HepG2 (cell line): Measurements from ENCODE around the gene ADIPOR2. TPM values are rescaled to one million over a fixed set of nuclear protein-coding genes. Genes with fewer than 3 reads are reported as not detected.

Experiments used
- ATAC-seq: fragments of 200-7000 bp; cut with Tn5 transposase; 3 replicates; pipeline ENCODE4 v1.9.1; 2020; ENCODE audit warnings: mild to moderate bottlenecking, moderate library complexity
- BruUV-seq: library from RNA; stranded (reverse); fragments of 400-500 nt; replicated peaks from 2 replicates; lab custom pipeline; 2021; lab: Mats Ljungman, UMichigan
- CTCF ChIA-PET: fragments of 300-600 bp; formaldehyde crosslinking; extraction: SDS; loops from one replicate; lab custom pipeline; 2021; ENCODE audit warnings: low total read pairs, inconsistent platforms, low intra/inter-chr PET ratio; lab: Yijun Ruan, JAX
- POLR2A ChIA-PET: fragments of 350-600 bp; sonication (Branson Sonifier 250); formaldehyde crosslinking; loops from one replicate; lab custom pipeline; 2020; ENCODE audit warnings: antibody characterized with exemption, inconsistent platforms; lab: Yijun Ruan, JAX
- DNase-seq: peaks from one replicate; pipeline ENCODE4 v3.0.0-alpha.2; 2015; ENCODE audit warnings: low spot score
- FAIRE-seq: peaks from 3 replicates; lab custom pipeline; 2011; peaks lifted over from hg19 to GRCh38; lab: Jason Lieb, UNC
- H2AFZ ChIP-seq: one replicate; pipeline ENCODE4 v1.6.1; 2011; ENCODE audit warnings: low read length, inconsistent platforms
- H3K27ac ChIP-seq: fragments of 300-600 bp; 3 replicates; pipeline ENCODE4 v1.8.0; 2011; ENCODE audit warnings: mixed run types, mild to moderate bottlenecking, mixed read lengths, low read length, inconsistent platforms; ENCODE audit not compliant: insufficient read depth; ENCODE audit errors: extremely low read length
- H3K27me3 ChIP-seq, 2 experiments: fragments of 200-600 bp in 1 of 2; 2 replicates in 1 of 2; 3 replicates in 1 of 2; pipeline versions ENCODE4 v1.6.0 to v1.8.0; 2011; ENCODE audit warnings: low read length in 2 of 2, mild to moderate bottlenecking in 2 of 2, moderate library complexity in 2 of 2, inconsistent platforms in 1 of 2; ENCODE audit not compliant: insufficient read depth in 2 of 2, control insufficient read depth in 1 of 2
- H3K36me3 ChIP-seq, 2 experiments: fragments of 200-600 bp in 1 of 2; replicated peaks in 1 of 2; 2 replicates in 1 of 2; 3 replicates in 1 of 2; pipeline versions ENCODE4 v1.5.1 to v1.8.0; 2011; ENCODE audit warnings: low read length in 2 of 2, inconsistent platforms in 1 of 2; ENCODE audit not compliant: insufficient read depth in 2 of 2, control insufficient read depth in 1 of 2
- H3K4me1 ChIP-seq: 2 replicates; pipeline ENCODE4 v1.5.1; 2012; ENCODE audit warnings: low read length, inconsistent platforms; ENCODE audit not compliant: insufficient read depth
- H3K4me2 ChIP-seq: 2 replicates; pipeline ENCODE4 v1.6.0; 2011; ENCODE audit warnings: low read depth, low read length, inconsistent platforms
- H3K4me3 ChIP-seq, 3 experiments: fragments of 200-600 bp in 1 of 3; sonication (generic), shearing (Covaris generic) in 1 of 3; replicated peaks in 1 of 3; 2 replicates each; pipeline ENCODE4 v1.5.1; 2011 to 2016; ENCODE audit warnings: low read length in 3 of 3, inconsistent platforms in 2 of 3, low read depth in 2 of 3, mild to moderate bottlenecking in 2 of 3, control low read depth in 1 of 3, mixed read lengths in 1 of 3; ENCODE audit not compliant: insufficient read depth in 1 of 3
- H3K79me2 ChIP-seq: one replicate; pipeline ENCODE4 v1.6.1; 2011; ENCODE audit warnings: low read length, inconsistent platforms; ENCODE audit not compliant: insufficient read depth
- H3K9ac ChIP-seq: 2 replicates; pipeline ENCODE4 v1.6.0; 2011; ENCODE audit warnings: mild to moderate bottlenecking, low read depth, low read length, inconsistent platforms; ENCODE audit not compliant: insufficient read depth
- H3K9me3 ChIP-seq: 2 replicates; pipeline ENCODE4 v1.5.1; 2012; ENCODE audit warnings: mild to moderate bottlenecking, low read length
- H4K20me1 ChIP-seq: 2 replicates; pipeline ENCODE4 v1.6.0; 2011; ENCODE audit warnings: inconsistent platforms, mild to moderate bottlenecking, low read length, moderate library complexity; ENCODE audit not compliant: insufficient read depth
- ESRRA ChIP-seq: sonication (generic); formaldehyde crosslinking; IDR thresholded peaks from 2 replicates; pipeline ENCODE4 v1.5.1; 2020; ENCODE audit warnings: mild to moderate bottlenecking, low read depth, missing genetic modification reagents
- FOXK1 ChIP-seq: sonication (generic); formaldehyde crosslinking; IDR thresholded peaks from 2 replicates; pipeline ENCODE4 v1.4.0; 2020; ENCODE audit warnings: low read depth, missing genetic modification reagents, borderline replicate concordance
- HNRNPUL1 ChIP-seq: fragments of 200-400 bp; formaldehyde crosslinking; IDR thresholded peaks from 2 replicates; pipeline ENCODE4 v1.6.1; 2017; ENCODE audit warnings: low read depth, mild to moderate bottlenecking, low read length, moderate library complexity
- MIER3 ChIP-seq: IDR thresholded peaks from 2 replicates; pipeline ENCODE4 v1.6.1; 2016; ENCODE audit warnings: missing compliant biosample characterization, borderline replicate concordance
- NCOA1 ChIP-seq: sonication (generic); formaldehyde crosslinking; IDR thresholded peaks from 2 replicates; pipeline ENCODE4 v1.9.0; 2021; ENCODE audit warnings: missing genetic modification reagents
- TBL1XR1 ChIP-seq: fragments of 150-350 bp; IDR thresholded peaks from 2 replicates; pipeline ENCODE4 v1.6.1; 2014; ENCODE audit warnings: borderline replicate concordance, low read length; ENCODE audit not compliant: partially characterized antibody
- USF2 ChIP-seq, 2 experiments: sonication (generic) in 1 of 2; formaldehyde crosslinking in 1 of 2; IDR thresholded peaks; 2 replicates each; pipeline versions ENCODE4 v1.5.1 to v1.6.1; 2011 to 2020; ENCODE audit warnings: borderline replicate concordance in 1 of 2, low read depth in 1 of 2, low read length in 1 of 2, mild to moderate bottlenecking in 1 of 2, missing genetic modification reagents in 1 of 2, moderate library complexity in 1 of 2
- ZBTB7B ChIP-seq: sonication (generic); formaldehyde crosslinking; IDR thresholded peaks from 2 replicates; pipeline ENCODE4 v1.4.0; 2020; ENCODE audit warnings: missing genetic modification reagents
- ZNF326 ChIP-seq: sonication (generic); formaldehyde crosslinking; IDR thresholded peaks from 2 replicates; pipeline ENCODE4 v1.4.0; 2020; ENCODE audit warnings: missing genetic modification reagents, borderline replicate concordance
- ZNF383 ChIP-seq: sonication (generic); formaldehyde crosslinking; IDR thresholded peaks from 2 replicates; pipeline ENCODE4 v1.4.0; 2020; ENCODE audit warnings: missing genetic modification reagents, mild to moderate bottlenecking, borderline replicate concordance
- ZNF414 ChIP-seq: sonication (generic); formaldehyde crosslinking; IDR thresholded peaks from 2 replicates; pipeline ENCODE4 v1.5.0; 2020; ENCODE audit warnings: missing genetic modification reagents
- ZNF567 ChIP-seq: sonication (generic); formaldehyde crosslinking; IDR thresholded peaks from 2 replicates; pipeline ENCODE4 v1.8.1; 2023; ENCODE audit warnings: mild to moderate bottlenecking, missing genetic modification reagents, borderline replicate concordance
- ZNF773 ChIP-seq: sonication (generic); formaldehyde crosslinking; IDR thresholded peaks from 2 replicates; pipeline ENCODE4 v1.4.0; 2020; ENCODE audit warnings: missing genetic modification reagents, borderline replicate concordance
- ZNF782 ChIP-seq: sonication (generic); formaldehyde crosslinking; IDR thresholded peaks from 2 replicates; pipeline ENCODE4 v1.4.0; 2020; ENCODE audit warnings: missing genetic modification reagents, mild to moderate bottlenecking, borderline replicate concordance
- WGBS: methylation state at CpG from one replicate; pipeline ENCODE4 v1.1.6; 2017; ENCODE audit warnings: low lambda C conversion rate; 5-methylcytosine and 5-hydroxymethylcytosine counted together
- in situ Hi-C: cut with HindIII; loops from 2 replicates; pipeline ENCODE4 v1.10.0; 2017; ENCODE audit warnings: low pct_unique_long_range_greater_than_20kb; ENCODE audit not compliant: extremely low pct_ligation_motif_present
- intact Hi-C: fragments of 100-400 bp; cut with micrococcal nuclease; formaldehyde crosslinking; loops from one replicate; pipeline ENCODE4 v1.10.0; 2022; ENCODE audit not compliant: unreplicated experiment
- polyA plus RNA-seq, 8 experiments: library from polyadenylated mRNA; depleted of rRNA in 3 of 8; stranded (reverse) in 7 of 8; unstranded in 1 of 8; fragments of >200 nt; fragmentation: Illumina TruSeq in 4 of 8; extraction: Trizol in 4 of 8; gene quantifications; 2 replicates each; pipeline versions ENCODE4 v1.2.1 to v1.2.3, GENCODE V29; 2011 to 2016; ENCODE audit warnings: low read depth in 4 of 8, missing spikeins in 1 of 8, mixed read lengths in 1 of 8; ENCODE audit not compliant: insufficient read depth in 1 of 8
- total RNA-seq, 5 experiments: library from RNA; depleted of rRNA; stranded (reverse); fragments of >200 nt; fragmentation: Illumina TruSeq; extraction: Trizol; gene quantifications; 2 replicates each; pipeline ENCODE4 v1.2.3, GENCODE V29; 2016; ENCODE audit warnings: low read depth in 1 of 5
- TF ChIP-seq, protein P1 (sequence below): sonication (generic); formaldehyde crosslinking; IDR thresholded peaks from 2 replicates; pipeline ENCODE4 v1.5.0; 2020; ENCODE audit warnings: mild to moderate bottlenecking, missing genetic modification reagents

ADIPOR2 gene
- total and polyA plus RNA-seq, 2 of the 13 experiments (the other 11 are each of a cell fraction or from before 2014, with no cell fraction given), result 35.2 to 52.2 TPM

DNA sequence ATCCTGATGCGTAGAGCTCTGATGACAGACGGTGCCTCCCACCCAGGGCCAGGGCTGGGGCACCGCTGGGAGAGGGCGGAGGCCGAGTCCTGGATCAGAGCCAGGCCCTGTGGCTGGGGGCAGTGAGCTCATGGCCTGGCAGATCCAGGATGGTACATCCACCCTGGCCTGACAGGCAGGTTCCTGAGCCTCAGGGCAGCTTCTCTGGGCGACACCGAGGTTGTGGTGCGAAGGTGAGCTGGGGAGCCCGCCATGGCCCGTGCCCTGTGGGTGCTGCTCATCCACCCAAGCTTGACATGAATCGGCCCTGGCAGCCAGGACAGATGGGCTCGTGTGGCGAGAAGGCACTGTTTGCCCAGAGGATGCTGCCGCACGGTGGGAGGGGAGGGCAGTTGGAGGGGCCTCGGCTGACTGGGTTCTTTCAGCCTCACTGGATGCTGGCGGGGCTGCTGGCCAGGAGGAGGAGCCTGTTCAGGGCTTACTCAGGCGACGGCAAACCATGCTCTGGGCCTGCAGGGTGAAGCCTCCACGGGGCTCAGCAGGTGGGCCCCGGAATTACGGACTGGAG lies 146.1 kb downstream of the ADIPOR2 start (continued):
- TF ChIP-seq HNRNPUL1 (no peak), ESRRA (CRISPR knock-in tag) (no peak), ZNF782 (peak; percentile 27; the same call in 1 of the 2 replicates), ZNF773 (CRISPR knock-in tag) (no peak)

DNA sequence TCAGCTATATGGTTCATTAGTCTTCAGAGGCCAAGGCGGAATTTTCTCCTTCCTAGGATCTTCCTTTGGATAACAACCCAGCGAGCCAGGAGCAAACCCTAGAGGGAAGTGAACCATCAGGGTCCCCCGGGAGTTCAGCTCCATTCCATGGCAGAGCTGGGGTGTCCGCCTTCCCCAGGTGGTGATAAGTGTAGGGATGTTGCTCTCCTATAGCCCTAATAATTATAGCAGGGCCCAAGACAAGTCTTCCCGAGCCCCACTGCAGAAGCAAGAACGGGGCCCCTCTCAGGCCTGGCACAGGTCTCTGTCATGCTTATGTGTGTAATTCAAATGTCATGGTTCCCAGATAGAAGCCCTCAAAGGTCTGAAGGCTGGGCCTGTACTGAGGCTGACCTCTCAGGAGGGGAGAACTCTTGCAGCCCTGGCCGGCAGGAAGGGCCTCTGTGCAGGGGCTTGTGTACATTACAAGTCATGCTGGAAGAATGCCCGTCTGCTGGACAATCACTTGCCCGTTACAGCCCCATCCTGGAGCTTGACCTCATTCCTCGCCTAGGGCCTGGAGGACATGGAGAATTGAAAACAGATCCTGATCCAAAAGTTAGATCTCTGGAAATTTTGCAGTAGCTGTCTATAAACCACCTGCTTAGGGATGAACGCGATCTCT lies 146.8 kb downstream of the ADIPOR2 start:
- H3K27ac ChIP-seq, result peak overlapping the region; percentile 43
- ChIA-PET POLR2A (interaction anchor here (1.3 to 2.5 kb wide), 3 partner anchors 25 to 176 kb away, joined by 3 to 31 read pairs (median 3); no protein-coding TSS in a partner anchor), CTCF (no interaction called here)
- 51% methylated on average over 5 of the region's 12 CpGs for WGBS
- peak; percentile 66 for FAIRE-seq
- no peak overlapping the region for H2AFZ ChIP-seq
- peak; percentile 90 for DNase-seq
- BruUV-seq, result no TSS peak
- H3K4me1 ChIP-seq, result peaks cover 61% of the 10 kb centered on the region
- in situ Hi-C loops (no loop called here), intact Hi-C loops (no loop called here)
- H3K4me3 ChIP-seq, result peak overlapping the region in 1 of 3 experiments; percentile 1; a peak in 1 of 6 replicates
- H3K4me2 ChIP-seq, result peak overlapping the region; percentile 46
- H3K9me3 ChIP-seq, result no peaks in the 10 kb centered on the region
- H3K36me3 ChIP-seq, result no peaks in the 10 kb centered on the region
- H3K9ac ChIP-seq, result peak overlapping the region; percentile 42; the same call in 1 of the 2 replicates
- H3K27me3 ChIP-seq, result peaks cover 3 to 29% of the 10 kb centered on the region in 2 experiments; a peak in 4 of 5 replicates
- ATAC-seq, result peak; percentile 93
- no peaks in the 10 kb centered on the region for H3K79me2 ChIP-seq
- H4K20me1 ChIP-seq, result no peaks in the 10 kb centered on the region
- TF ChIP-seq ZNF414 (CRISPR knock-in tag) (0 out of 2 replicates have a peak, but pooled peaks have one; percentile 37), ZNF383 (CRISPR knock-in tag) (no peak), NCOA1 (CRISPR knock-in tag) (no peak), TBL1XR1 (no peak), ZNF326 (CRISPR knock-in tag) (no peak), ZBTB7B (CRISPR knock-in tag) (peak; percentile 71), MIER3 (CRISPR knock-in tag) (peak; percentile 83; the same call in 1 of the 2 replicates), ZNF567 (CRISPR knock-in tag) (no peak), FOXK1 (CRISPR knock-in tag) (peak; percentile 66; the same call in 1 of the 2 replicates), USF2 (IDR thresholded peaks at IDR 0.05; ENCODE audit: low read depth, low read length) (no peak), USF2 (CRISPR knock-in tag; IDR thresholded peaks at IDR 0.05; ENCODE audit: borderline replicate concordance) (no peak)
- TF ChIP-seq, protein P1, sequence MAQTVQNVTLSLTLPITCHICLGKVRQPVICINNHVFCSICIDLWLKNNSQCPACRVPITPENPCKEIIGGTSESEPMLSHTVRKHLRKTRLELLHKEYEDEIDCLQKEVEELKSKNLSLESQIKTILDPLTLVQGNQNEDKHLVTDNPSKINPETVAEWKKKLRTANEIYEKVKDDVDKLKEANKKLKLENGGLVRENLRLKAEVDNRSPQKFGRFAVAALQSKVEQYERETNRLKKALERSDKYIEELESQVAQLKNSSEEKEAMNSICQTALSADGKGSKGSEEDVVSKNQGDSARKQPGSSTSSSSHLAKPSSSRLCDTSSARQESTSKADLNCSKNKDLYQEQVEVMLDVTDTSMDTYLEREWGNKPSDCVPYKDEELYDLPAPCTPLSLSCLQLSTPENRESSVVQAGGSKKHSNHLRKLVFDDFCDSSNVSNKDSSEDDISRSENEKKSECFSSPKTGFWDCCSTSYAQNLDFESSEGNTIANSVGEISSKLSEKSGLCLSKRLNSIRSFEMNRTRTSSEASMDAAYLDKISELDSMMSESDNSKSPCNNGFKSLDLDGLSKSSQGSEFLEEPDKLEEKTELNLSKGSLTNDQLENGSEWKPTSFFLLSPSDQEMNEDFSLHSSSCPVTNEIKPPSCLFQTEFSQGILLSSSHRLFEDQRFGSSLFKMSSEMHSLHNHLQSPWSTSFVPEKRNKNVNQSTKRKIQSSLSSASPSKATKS (CRISPR knock-in tag), result no peak
